HG03378 (cell line): ENCODE results near the gene PPDPF.

Experiments used
- ATAC-seq: cut with Tn5 transposase; IDR thresholded peaks from one replicate; pipeline ENCODE4 v1.9.1; 2021; ENCODE audit warnings: mild to moderate bottlenecking, moderate library complexity; ENCODE audit not compliant: unreplicated experiment

The PPDPF gene

GRCh38 chr20:63487116-63487764 lies 33.3 kb upstream of the PPDPF start:
- ATAC-seq = no peak

DNA sequence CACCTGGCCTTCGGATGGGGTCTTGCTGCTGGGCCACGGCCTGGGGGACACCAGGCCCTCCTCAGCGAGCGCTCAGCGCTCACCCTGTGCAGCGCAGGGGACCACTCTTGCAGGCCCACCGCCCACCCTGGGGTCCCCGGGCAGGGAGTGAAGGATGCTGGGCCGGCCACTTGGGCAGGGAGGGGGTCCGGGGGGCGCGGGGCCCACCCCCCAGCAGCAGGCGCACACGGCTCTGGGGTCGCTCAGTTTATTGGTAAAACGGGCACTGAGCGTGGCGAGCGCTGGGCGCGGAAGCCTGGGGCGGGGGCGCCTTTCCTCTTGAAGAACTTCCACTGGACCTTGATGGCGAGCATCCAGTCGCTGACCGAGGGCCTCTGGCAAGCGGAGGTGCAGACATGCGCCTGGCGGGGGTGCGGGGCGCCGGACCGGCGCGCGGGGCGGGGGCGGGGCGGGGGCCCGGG lies 32.8 kb upstream of the PPDPF start:
- ATAC-seq = no peak

DNA sequence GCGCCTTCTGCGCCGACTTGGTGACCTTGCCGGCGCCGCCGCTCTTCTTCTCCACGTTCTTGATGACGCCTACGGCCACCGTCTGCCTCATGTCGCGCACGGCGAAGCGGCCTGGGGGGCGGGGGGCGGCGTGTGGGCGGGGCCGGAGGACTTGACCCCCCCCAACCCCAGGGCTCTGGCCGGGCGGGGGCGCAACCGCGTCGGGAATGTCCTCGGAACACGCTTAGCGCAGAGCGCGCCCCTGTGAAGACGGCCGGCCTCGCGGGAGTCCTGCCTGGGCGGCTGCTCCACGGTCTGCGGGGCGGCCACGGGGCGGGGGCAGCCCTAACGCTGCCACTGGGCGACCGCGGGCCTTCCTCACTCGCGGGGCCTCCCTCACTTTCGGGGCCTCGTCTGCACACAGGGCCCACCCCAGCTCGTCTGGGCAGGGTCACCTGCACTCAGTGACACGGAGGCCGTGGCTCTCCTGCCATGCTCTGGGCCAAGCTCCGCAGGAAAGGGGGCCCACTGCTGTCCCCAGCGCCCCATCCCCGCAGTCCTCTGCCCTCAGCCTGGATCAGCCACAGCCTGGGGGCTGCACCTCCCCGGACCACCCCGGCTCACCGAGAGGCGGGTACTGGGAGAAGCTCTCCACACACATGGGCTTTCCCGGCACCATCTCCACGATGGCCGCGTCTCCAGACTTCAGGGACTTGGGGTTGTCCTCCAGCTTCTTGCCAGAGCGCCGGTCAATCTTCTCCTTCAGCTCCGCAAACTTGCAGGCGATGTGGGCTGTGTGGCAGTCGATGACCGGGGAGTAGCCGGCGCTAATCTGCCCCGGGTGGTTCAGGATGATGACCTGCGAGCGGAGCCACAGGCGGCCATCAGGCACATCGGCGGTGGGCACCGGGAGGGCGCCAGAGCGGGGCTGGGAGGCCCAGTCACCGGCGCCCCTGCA lies 32.0 kb upstream of the PPDPF start:
- ATAC-seq = no peak

DNA sequence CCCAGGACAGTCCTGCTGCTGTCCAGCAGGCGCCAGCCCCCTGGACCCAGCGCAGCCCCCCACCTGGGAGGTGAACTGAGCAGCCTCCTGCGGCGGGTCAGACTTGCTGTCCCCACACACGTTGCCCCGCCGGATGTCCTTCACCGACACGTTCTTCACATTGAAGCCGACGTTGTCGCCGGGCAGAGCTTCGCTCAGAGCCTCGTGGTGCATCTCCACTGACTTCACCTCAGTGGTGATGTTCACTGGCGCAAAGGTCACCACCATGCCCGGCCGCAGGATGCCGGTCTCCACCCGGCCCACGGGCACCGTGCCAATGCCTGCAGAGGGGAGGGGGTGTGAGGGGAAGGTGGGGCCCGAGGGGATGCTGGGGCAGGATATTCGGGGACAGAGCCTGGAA lies 30.1 kb upstream of the PPDPF start:
- no peak for ATAC-seq

DNA sequence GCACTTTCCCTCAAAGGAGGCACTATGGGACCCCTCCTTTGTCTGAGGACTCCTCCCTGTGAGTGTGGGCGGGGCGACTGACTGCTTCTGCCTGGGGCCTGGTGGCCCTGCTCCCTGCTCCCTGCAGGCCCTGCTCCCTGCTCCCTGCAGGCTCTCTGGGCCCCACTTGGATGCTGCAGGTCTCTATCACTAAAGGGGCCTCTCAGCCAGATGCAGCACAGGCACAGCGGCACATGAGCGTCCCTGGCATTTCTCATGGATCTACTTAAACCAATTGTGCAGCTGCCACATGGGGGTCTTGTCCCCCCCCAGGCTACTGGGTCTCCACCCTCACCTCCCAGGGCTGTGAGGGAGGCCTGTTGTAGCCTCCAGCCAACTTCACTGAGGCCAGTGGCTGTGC lies 29.5 kb upstream of the PPDPF start:
- ATAC-seq = no peak

DNA sequence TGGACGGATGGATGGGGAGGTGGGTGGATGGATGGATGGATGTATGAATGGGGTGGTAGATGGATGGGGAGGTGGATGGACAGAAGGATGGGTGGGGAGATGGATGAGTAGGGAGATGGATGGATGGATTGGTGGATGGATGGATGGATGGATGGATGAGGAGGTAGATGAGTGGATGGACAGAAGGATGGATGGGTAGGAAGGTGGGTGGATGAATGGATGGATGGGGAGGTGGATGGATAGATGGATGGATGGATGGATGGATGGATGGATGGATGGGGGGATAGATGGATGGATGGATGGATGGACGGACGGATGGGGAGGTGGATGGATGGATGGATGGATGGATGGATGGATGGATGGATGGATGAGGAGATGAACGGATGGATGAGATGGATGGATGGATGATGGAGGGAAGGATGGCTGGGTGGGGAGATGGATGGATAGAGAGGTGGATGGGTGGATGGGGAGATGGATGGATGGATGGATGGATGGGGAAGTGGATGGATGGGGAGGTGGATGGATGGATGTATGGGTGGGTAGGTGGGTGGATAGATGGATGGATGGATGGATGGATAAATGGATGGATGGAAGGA lies 28.8 kb upstream of the PPDPF start:
- ATAC-seq = no peak

- ATAC-seq = no peak
Measured at GRCh38 chr20:63492518-63492917, 28.0 kb upstream of the PPDPF start.

DNA sequence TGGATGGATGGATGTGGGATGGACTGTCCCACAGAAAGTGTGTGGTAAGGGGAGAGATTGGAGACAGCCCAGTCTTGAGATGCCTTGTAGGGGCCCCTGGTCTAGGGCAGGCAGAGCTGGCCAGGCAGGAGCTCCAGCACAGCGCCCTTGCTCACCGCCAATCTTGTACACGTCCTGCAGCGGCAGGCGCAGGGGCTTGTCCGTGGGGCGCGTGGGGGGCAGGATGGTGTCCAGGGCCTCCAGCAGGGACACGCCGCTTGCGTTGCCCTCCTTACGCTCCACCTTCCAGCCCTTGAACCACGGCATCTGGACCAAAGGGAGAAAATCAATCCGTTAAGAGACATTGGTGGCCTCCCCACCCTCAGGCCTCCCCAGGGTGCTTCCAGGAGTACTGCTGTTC lies 27.6 kb upstream of the PPDPF start:
- ATAC-seq = no peak

- ATAC-seq = no peak
Measured at GRCh38 chr20:63493563-63494020, 27.0 kb upstream of the PPDPF start.

DNA sequence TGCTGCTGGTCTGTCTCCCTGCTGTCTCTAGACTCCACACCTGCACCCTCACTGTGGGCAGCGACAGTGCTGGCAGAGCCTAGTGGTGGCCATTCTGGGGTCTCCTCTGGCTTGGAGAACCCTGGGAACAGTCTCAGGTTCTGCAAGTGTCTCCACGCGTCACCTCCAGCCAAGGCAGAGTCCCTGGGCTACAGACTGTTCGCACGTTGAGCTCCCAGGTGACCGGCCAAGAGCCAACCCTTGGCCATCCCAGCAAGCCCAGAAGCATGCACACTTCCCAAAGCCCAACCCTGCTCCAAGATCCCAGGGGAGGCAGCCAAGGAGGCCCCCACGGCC lies 26.5 kb upstream of the PPDPF start:
- ATAC-seq = no peak

DNA sequence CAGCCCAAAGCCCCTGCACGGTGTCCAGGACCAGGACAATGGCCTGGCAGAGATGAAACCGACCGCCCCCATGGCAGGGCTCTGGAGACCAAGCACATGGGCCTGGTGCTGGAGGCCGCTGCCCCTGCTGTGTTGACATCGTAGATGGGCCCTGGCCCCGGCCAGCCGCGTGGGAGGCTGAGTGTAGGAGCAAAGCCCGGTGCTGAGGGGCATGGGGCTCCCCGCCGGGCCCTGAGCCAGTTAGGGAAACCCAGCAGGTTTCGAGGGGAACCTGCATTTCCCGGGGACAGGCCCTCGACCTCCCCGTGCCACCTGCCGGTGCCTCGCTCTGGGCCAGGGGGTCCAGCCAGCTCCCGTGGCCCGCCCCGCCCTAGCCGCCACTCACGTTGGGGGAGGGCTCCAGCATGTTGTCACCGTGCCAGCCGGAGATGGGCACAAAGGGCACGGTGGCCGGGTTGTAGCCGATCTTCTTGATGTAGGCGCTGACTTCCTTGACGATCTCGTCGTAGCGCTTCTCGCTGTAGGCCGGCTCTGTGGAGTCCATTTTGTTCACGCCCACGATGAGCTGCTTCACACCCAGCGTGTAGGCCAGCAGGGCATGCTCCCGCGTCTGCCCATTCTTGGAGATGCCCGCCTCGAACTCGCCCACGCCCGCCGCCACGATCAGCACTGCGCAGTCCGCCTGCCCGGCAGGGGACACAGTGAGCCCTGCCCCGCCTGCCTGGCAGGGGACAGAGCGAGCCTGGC lies 26.0 kb upstream of the PPDPF start:
- ATAC-seq = no peak

DNA sequence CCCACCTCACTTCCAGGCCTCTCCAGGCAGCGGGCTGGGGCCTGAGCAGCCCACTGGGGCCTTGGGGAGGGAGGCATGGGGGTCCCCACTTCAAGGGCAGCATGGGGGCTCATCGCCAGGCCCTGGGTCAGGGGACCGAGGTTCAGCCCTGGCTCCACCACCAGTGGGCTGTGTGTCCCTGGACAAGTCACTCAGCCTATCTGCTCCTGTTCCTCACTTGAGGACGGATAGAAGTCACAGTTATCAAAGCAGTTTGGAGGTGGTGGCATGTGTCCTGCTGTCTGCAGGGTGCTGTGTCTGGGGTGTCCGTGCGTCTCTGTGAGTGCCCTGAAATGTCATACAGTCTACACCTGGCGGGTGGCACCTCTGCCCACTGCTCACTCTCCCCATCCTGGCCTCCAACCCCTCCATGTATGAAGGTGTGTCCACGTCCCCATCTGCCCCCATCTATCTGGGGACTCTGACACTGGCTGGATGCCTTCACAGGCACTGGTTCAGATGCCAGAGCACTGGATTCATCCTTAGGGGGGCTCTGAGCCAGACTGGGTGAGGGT lies 25.3 kb upstream of the PPDPF start:
- ATAC-seq = no peak

GRCh38 chr20:63495741-63496595 lies 24.6 kb upstream of the PPDPF start:
- no peak for ATAC-seq

GRCh38 chr20:63496596-63497120 lies 23.9 kb upstream of the PPDPF start:
- ATAC-seq = no peak

- ATAC-seq = no peak
Measured at GRCh38 chr20:63497138-63497945, 23.2 kb upstream of the PPDPF start.

DNA sequence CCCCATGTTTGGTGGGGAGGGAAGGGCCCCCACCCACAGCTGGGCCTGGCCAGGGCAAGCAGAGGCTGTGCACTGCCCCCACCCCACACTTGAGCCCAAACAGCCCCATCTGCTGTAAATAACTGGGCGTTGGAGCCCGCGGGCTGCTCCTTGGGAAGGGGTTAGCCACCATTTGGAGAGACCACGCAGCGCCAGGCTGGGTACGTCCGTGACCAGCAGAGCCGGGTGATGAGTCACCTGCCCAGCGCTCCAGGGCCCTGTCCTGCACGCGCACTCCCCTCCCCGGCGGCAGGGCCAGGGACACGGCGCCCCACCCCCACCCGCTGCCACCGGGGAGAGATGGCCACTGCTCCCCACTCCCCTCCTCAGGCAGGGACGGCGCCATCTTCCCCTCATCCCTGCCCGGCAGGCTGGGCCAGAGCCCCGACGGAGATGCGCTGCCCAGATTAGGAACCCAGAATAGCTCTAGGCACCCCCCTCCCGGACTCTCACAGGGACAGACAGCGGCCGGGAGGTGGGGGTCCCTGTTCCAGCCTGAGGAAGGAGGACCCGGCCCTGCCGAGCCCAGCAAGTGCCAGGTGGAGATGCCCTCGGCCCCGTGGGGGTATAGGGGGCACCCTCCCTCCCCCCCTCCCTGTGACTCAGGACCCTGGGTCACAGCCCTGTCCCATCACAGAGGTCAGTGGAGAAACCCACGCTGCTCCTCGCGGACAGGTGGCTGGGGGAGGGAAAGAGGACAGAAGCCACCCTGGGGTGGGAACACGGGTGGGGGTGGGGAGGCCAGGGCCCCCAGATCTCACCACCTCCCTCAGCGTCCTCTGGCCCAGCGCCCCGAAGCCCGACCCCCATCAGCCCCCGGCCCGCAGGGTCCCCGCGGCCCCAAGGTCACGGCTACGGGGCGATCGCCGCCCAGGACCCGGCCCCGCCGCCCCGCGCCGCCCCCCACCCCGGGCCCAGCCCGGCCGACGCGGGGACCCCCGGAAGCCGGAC lies 22.3 kb upstream of the PPDPF start:
- no peak for ATAC-seq

DNA sequence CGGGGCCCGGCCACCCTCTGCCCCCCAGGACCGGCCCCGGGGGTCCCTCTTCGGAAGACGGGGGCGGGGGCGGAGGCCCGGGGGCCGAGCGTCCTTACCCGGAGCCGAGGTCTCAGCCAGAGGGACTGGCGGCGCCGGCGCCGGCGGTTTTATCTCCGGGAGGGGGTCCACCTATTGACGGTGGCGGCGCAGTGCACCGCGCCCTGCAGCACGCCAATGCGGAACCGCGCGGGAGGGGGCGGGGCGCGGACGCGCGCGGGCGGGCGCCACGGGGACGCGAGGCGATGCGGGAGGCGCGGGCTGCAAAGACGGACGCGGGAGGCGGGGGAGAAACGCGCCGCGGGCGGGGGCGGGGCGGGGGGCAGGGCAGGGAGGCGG lies 21.6 kb upstream of the PPDPF start, which contains the start of gene EEF1A2:
EEF1A2 (minus strand) TSS at position 124 of the 378 bp plus-strand sequence. CDS start 1,320 bp downstream, outside the sequence.
- ATAC-seq = no peak
